H1 (cell line): ENCODE data around the gene MYRF. TPM values are rescaled to one million over a fixed set of nuclear protein-coding genes. Genes with fewer than 3 reads are reported as not detected.

Experiments used
- CTCF ChIA-PET: fragments of 300-600 bp; sonication (Branson Sonifier 250); formaldehyde crosslinking; loops from one replicate; lab custom pipeline; 2021; ENCODE audit not compliant: partially characterized antibody; lab: Charles Lee
- POLR2A ChIA-PET: fragments of 300-600 bp; sonication (Branson Sonifier 250); formaldehyde crosslinking; loops from one replicate; lab custom pipeline; 2021; ENCODE audit warnings: inconsistent platforms; ENCODE audit not compliant: partially characterized antibody; lab: Charles Lee
- DNase-seq, 2 experiments: peaks; one replicate each; pipeline versions ENCODE4 v3.0.0 to v3.0.0-alpha.2; 2010 to 2022; ENCODE audit warnings: low spot score in 2 of 2, low read depth in 1 of 2, mixed read lengths in 1 of 2
- FAIRE-seq: peaks from 2 replicates; lab custom pipeline; 2011; peaks lifted over from hg19 to GRCh38; lab: Jason Lieb, UNC
- H2AFZ ChIP-seq: 2 replicates; pipeline ENCODE4 v1.8.1; 2012; ENCODE audit warnings: low read length, inconsistent platforms
- H2AK5ac ChIP-seq: 2 replicates; pipeline ENCODE4 v1.6.1; 2013; ENCODE audit warnings: low read depth, low read length
- H2BK120ac ChIP-seq: replicated peaks from 2 replicates; pipeline ENCODE3; 2013; ENCODE audit warnings: low read depth, low read length, inconsistent platforms
- H2BK12ac ChIP-seq: 2 replicates; pipeline ENCODE4 v1.6.1; 2013; ENCODE audit warnings: low read depth, low read length
- H2BK15ac ChIP-seq: 2 replicates; pipeline ENCODE4 v1.6.1; 2013; ENCODE audit warnings: low read length
- H2BK20ac ChIP-seq: 2 replicates; pipeline ENCODE4 v1.6.1; 2013; ENCODE audit warnings: low read length
- H2BK5ac ChIP-seq: 2 replicates; pipeline ENCODE4 v1.6.1; 2013; ENCODE audit warnings: low read depth, low read length
- H3K14ac ChIP-seq: 2 replicates; pipeline ENCODE4 v1.6.1; 2013; ENCODE audit warnings: inconsistent platforms; ENCODE audit not compliant: insufficient read length
- H3K18ac ChIP-seq: 2 replicates; pipeline ENCODE4 v1.6.1; 2013; ENCODE audit warnings: low read length; ENCODE audit errors: extremely low read depth
- H3K23ac ChIP-seq: 2 replicates; pipeline ENCODE4 v1.6.1; 2013; ENCODE audit warnings: inconsistent platforms; ENCODE audit not compliant: insufficient read length
- H3K23me2 ChIP-seq: 2 replicates; pipeline ENCODE4 v1.6.1; 2013; ENCODE audit warnings: low read depth, low read length
- H3K27ac ChIP-seq: 2 replicates; pipeline ENCODE4 v1.6.1; 2011; ENCODE audit warnings: low read depth, low read length, inconsistent platforms
- H3K27me3 ChIP-seq, 4 experiments: replicated peaks in 1 of 4; 1 replicate in 1 of 4; 2 replicates in 3 of 4; pipeline versions ENCODE4 v1.6.1 to v1.8.1; 2011 to 2013; ENCODE audit warnings: low read length in 3 of 4, mild to moderate bottlenecking in 3 of 4, inconsistent platforms in 2 of 4, mixed read lengths in 2 of 4, moderate library complexity in 1 of 4; ENCODE audit not compliant: control insufficient read depth in 3 of 4, insufficient read depth in 3 of 4; ENCODE audit errors: extremely low read depth in 1 of 4
- H3K36me3 ChIP-seq, 4 experiments: 2 replicates each; pipeline versions ENCODE4 v1.6.1 to v1.8.1; 2011 to 2013; ENCODE audit warnings: mild to moderate bottlenecking in 4 of 4, low read length in 3 of 4, moderate library complexity in 2 of 4, control low read depth in 1 of 4, inconsistent platforms in 1 of 4; ENCODE audit not compliant: insufficient read depth in 4 of 4, control insufficient read depth in 2 of 4
- H3K4ac ChIP-seq: replicated peaks from 2 replicates; pipeline ENCODE3; 2013; ENCODE audit warnings: low read length, low read depth, mixed read lengths, inconsistent platforms; ENCODE audit not compliant: insufficient read length
- H3K4me1 ChIP-seq, 4 experiments: replicated peaks in 1 of 4; 1 replicate in 1 of 4; 2 replicates in 3 of 4; pipeline versions ENCODE4 v1.6.1 to v1.8.1; 2011 to 2013; ENCODE audit warnings: low read length in 3 of 4, inconsistent platforms in 2 of 4, mixed read lengths in 1 of 4; ENCODE audit not compliant: insufficient read depth in 4 of 4, control insufficient read depth in 3 of 4
- H3K4me2 ChIP-seq, 2 experiments: 2 replicates each; pipeline versions ENCODE4 v1.6.1 to v1.8.1; 2011 to 2013; ENCODE audit warnings: low read depth in 2 of 2, low read length in 2 of 2, control low read depth in 1 of 2, inconsistent platforms in 1 of 2, mild to moderate bottlenecking in 1 of 2; ENCODE audit not compliant: insufficient read depth in 1 of 2
- H3K4me3 ChIP-seq, 4 experiments: fragments of 200-600, 300-600 bp in 1 of 4; sonication (generic), shearing (Covaris generic), sonication (Bioruptor Twin) in 1 of 4; 2 replicates each; pipeline versions ENCODE4 v1.5.1 to v1.8.1; 2011 to 2016; ENCODE audit warnings: low read length in 4 of 4, low read depth in 3 of 4, control low read depth in 2 of 4, inconsistent platforms in 2 of 4, mild to moderate bottlenecking in 2 of 4, mixed read lengths in 1 of 4, moderate library complexity in 1 of 4; ENCODE audit not compliant: insufficient read depth in 2 of 4; ENCODE audit errors: extremely low read depth in 1 of 4
- H3K56ac ChIP-seq: replicated peaks from 2 replicates; pipeline ENCODE3; 2013; ENCODE audit warnings: low read depth, mild to moderate bottlenecking, mixed read lengths, low read length, inconsistent platforms; ENCODE audit not compliant: insufficient read length
- H3K79me1 ChIP-seq: 2 replicates; pipeline ENCODE4 v1.6.1; 2013; ENCODE audit warnings: low read depth, low read length, control low read depth
- H3K79me2 ChIP-seq, 2 experiments: 2 replicates each; pipeline versions ENCODE4 v1.6.1 to v1.8.1; 2012 to 2013; ENCODE audit warnings: low read length in 2 of 2, mild to moderate bottlenecking in 2 of 2, inconsistent platforms in 1 of 2; ENCODE audit not compliant: insufficient read depth in 2 of 2, control insufficient read depth in 1 of 2
- H3K9ac ChIP-seq, 4 experiments: replicated peaks in 1 of 4; 1 replicate in 1 of 4; 2 replicates in 3 of 4; pipeline versions ENCODE4 v1.6.1 to v1.8.1; 2011 to 2013; ENCODE audit warnings: low read depth in 3 of 4, low read length in 3 of 4, control low read depth in 2 of 4, mild to moderate bottlenecking in 2 of 4, moderate library complexity in 2 of 4, inconsistent platforms in 1 of 4; ENCODE audit errors: extremely low read depth in 1 of 4
- H3K9me3 ChIP-seq, 2 experiments: 2 replicates each; pipeline versions ENCODE4 v1.6.1 to v1.8.1; 2012 to 2013; ENCODE audit warnings: mild to moderate bottlenecking in 2 of 2, moderate library complexity in 2 of 2, control low read depth in 1 of 2, inconsistent platforms in 1 of 2, low read depth in 1 of 2, low read length in 1 of 2, mixed read lengths in 1 of 2; ENCODE audit not compliant: insufficient read depth in 2 of 2
- H4K20me1 ChIP-seq, 2 experiments: replicated peaks in 1 of 2; 2 replicates each; pipeline versions ENCODE3 to v1.8.1; 2011 to 2013; ENCODE audit warnings: inconsistent platforms in 2 of 2, low read length in 2 of 2, mild to moderate bottlenecking in 1 of 2; ENCODE audit not compliant: insufficient read depth in 2 of 2, control insufficient read depth in 1 of 2
- H4K5ac ChIP-seq: 2 replicates; pipeline ENCODE4 v1.6.1; 2013; ENCODE audit warnings: low read length, low read depth, mixed read lengths, inconsistent platforms; ENCODE audit not compliant: insufficient read length
- H4K8ac ChIP-seq: 2 replicates; pipeline ENCODE4 v1.8.0; 2013; ENCODE audit warnings: mild to moderate bottlenecking, moderate library complexity, low read length, inconsistent platforms; ENCODE audit not compliant: insufficient read depth; ENCODE audit errors: extremely low read depth
- H4K91ac ChIP-seq: replicated peaks from 2 replicates; pipeline ENCODE3; 2013; ENCODE audit warnings: low read length, mixed read lengths, inconsistent platforms; ENCODE audit not compliant: insufficient read length
- POLR2AphosphoS5 ChIP-seq: IDR thresholded peaks from 2 replicates; pipeline ENCODE4 v1.6.1; 2011; ENCODE audit warnings: low read depth, low read length
- TEAD4 ChIP-seq: IDR thresholded peaks from 2 replicates; pipeline ENCODE4 v1.6.1; 2012; ENCODE audit warnings: low read depth, low read length, inconsistent platforms, mixed read lengths
- WGBS, 2 experiments: shearing (Covaris generic) in 1 of 2; methylation state at CpG; one replicate each; pipeline versions ENCODE4 v1.1.6 to v1.1.7; 2013 to 2015; ENCODE audit warnings: low lambda C conversion rate in 2 of 2, mixed read lengths in 2 of 2, inconsistent platforms in 1 of 2, low coverage in 1 of 2, missing lambda C conversion rate in 1 of 2; ENCODE audit not compliant: insufficient replicate concordance in 2 of 2, insufficient coverage in 1 of 2, insufficient read length in 1 of 2; ENCODE audit errors: extremely low coverage in 1 of 2, missing lambda C conversion rate in 1 of 2; 5-methylcytosine and 5-hydroxymethylcytosine counted together
- polyA plus RNA-seq, 7 experiments: library from polyadenylated mRNA; depleted of rRNA in 3 of 7; stranded (reverse) in 5 of 7; unstranded in 2 of 7; fragments of >200 nt in 5 of 7; fragments of 200-250 nt in 2 of 7; gene quantifications; 1 replicate in 5 of 7; 2 replicates in 1 of 7; 4 replicates in 1 of 7; pipeline versions ENCODE4 v1.2.1 to v1.2.3, GENCODE V29; 2011 to 2013; ENCODE audit warnings: missing spikeins in 2 of 7, mixed read lengths in 2 of 7
- total RNA-seq: library from RNA; stranded (reverse); fragmentation: NEBNext Ultra II Directional; extraction: Animal tissue kit (Norgen Biotek cat#: 25700); gene quantifications from 2 replicates; pipeline ENCODE4 v1.2.1, GENCODE V29; 2021

Gene MYRF
- total and polyA plus RNA-seq, 2 of the 8 experiments (the other 6 are each of a cell fraction or from before 2014, with no cell fraction given): 6.0 to 6.1 TPM

DNA sequence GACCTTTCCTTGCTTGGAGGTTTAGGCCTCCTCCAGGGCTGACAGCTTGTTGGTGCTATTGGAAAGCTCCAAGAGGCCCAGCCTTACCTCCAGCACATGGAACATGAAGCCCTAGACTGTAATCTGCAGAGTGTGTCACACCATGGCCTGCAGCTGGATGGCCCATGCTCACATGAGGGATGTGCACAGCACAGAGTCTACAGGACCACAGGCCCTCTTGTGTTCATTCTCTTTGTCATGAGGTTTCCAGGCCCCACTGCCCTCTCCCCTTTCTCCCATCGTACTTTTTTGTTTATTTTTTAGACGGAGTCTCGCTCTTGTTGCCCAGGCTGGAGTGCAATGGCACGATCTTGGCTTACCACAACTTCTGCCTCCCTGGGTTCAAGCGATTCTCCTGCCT lies 54.3 kb downstream of the MYRF start:
- Histone ChIP-seq H3K79me1 (no peaks in the 10 kb centered on the region; the same call in none of the 2 replicates), H3K27me3 (no peaks in the 10 kb centered on the region), H3K9me3 (no peaks in the 10 kb centered on the region), H2AK5ac (no peak overlapping the region), H2BK12ac (no peak overlapping the region), H3K18ac (no peak overlapping the region), H3K4ac (no peak overlapping the region), H2BK20ac (no peak overlapping the region), H3K23ac (no peak overlapping the region), H3K4me1 (no peaks in the 10 kb centered on the region), H4K8ac (no peak overlapping the region), H4K5ac (no peak overlapping the region), H2BK5ac (no peak overlapping the region), H3K4me3 (no peak overlapping the region), H3K79me2 (no peaks in the 10 kb centered on the region; a peak in 1 of 4 replicates), H4K91ac (no peak overlapping the region), H3K27ac (no peak overlapping the region), H3K9ac (no peak overlapping the region), H3K36me3 (peaks cover 53 to 98% (median 82%) of the 10 kb centered on the region in 4 experiments), H2BK120ac (no peak overlapping the region), H3K14ac (no peak overlapping the region), H4K20me1 (peaks cover 0 to 17% of the 10 kb centered on the region in 2 experiments), H3K56ac (no peak overlapping the region), H3K4me2 (no peak overlapping the region), H2BK15ac (no peak overlapping the region), H3K23me2 (no peaks in the 10 kb centered on the region), H2AFZ (no peak overlapping the region)
- ChIA-PET CTCF (interaction anchor here (0.6 to 3.7 kb wide), 5 partner anchors 10 to 180 kb away, joined by 3 to 45 read pairs (median 4); no protein-coding TSS in a partner anchor), POLR2A (interaction anchor here (0.9 to 20.9 kb wide), 10 partner anchors 9 to 859 kb away, joined by 3 to 354 read pairs (median 6); partner anchors contain the start of genes FADS1, FADS2, FEN1 and TMEM258)
- TF ChIP-seq TEAD4 (no peak), POLR2AphosphoS5 (0 out of 2 replicates have a peak, but pooled peaks have one; percentile 12)
- WGBS, 2 experiments: 98% methylated on average over 5 of the region's 5 CpGs; no CpG with 5 or more reads in 1 of the 2 experiments
- no peak for FAIRE-seq
- DNase-seq: no peak
